Upper lobe of left lung (tissue), 4 donors: ENCODE data around the gene ADAM30.
"Not testable (repeated sequence)": the region's sequence is repeated elsewhere in the genome, so short reads cannot be mapped to it uniquely, and the experiment has no call there.

Experiments used
- CTCF ChIP-seq, 6 experiments: fragments of 450-650 bp in 4 of 6; fragments of 200-600 bp in 2 of 6; sonication (generic) in 2 of 6; IDR thresholded peaks; one replicate each; pipeline ENCODE4 v1.5.1; 2016 to 2019; ENCODE audit warnings: antibody characterized with exemption in 6 of 6
- EP300 ChIP-seq, 4 donors: sonication (generic); formaldehyde crosslinking; IDR thresholded peaks; one replicate each; pipeline ENCODE4 v1.5.1; 2017; ENCODE audit warnings: antibody characterized with exemption in 4 of 4, control low read depth in 2 of 4
- POLR2AphosphoS5 ChIP-seq, 2 donors: sonication (generic); formaldehyde crosslinking; IDR thresholded peaks; one replicate each; pipeline ENCODE4 v1.5.1; 2017; ENCODE audit warnings: antibody characterized with exemption in 2 of 2

GRCh38 chr1:119844206-119844605 is 52.1 kb downstream of the ADAM30 start:
- TF ChIP-seq CTCF, POLR2AphosphoS5, EP300 (IDR thresholded peaks at IDR 0.05): not testable (repeated sequence)
